Temporal lobe (tissue), 2 donors: ENCODE results near the gene KRTAP1-3. TPM values are rescaled to one million over a fixed set of nuclear protein-coding genes. Genes with fewer than 3 reads are reported as not detected.

ENCODE experiments used
- small RNA-seq: library from RNA; depleted of rRNA; stranded (forward); fragments of <200 nt; gene quantifications from one replicate; pipeline ENCODE3, GENCODE V24; 2014; ENCODE audit warnings: low replicate concordance
- total RNA-seq: library from RNA; depleted of rRNA; stranded (reverse); fragments of >200 nt; gene quantifications from one replicate; pipeline ENCODE4 v1.2.3, GENCODE V29; 2014

KRTAP1-3 gene
- total RNA-seq, 1 donor from 2014 or later, result not detected

Small RNAs within 50 kb of the gene (small RNA-seq; reads per million reads assigned to genes)
- not detected for gene KRTAP3-4P

Other genes starting within 250 kb of the KRTAP1-3 start
- gene KRT28, start 234.9 kb downstream of the KRTAP1-3 start, total RNA-seq, result 0.25 TPM
- gene KRT10, start 212.3 kb downstream of the KRTAP1-3 start, total RNA-seq, result 4.4 TPM
- gene KRT12, start 167.7 kb downstream of the KRTAP1-3 start, total RNA-seq, result not detected
- 0.25 TPM for gene KRT20, start 149.6 kb downstream of the KRTAP1-3 start, total RNA-seq
- gene KRT23, start 97.2 kb downstream of the KRTAP1-3 start, total RNA-seq, result 0.25 TPM
- not detected for gene KRT39, start 67.9 kb downstream of the KRTAP1-3 start, total RNA-seq
- not detected for gene KRT40, start 50.5 kb downstream of the KRTAP1-3 start, total RNA-seq
- not detected for gene KRTAP3-3, start 40.7 kb downstream of the KRTAP1-3 start, total RNA-seq
- not detected for gene KRTAP3-2, start 35.0 kb downstream of the KRTAP1-3 start, total RNA-seq
- not detected for gene KRTAP3-1, start 25.7 kb downstream of the KRTAP1-3 start, total RNA-seq
- gene KRTAP1-5, start 7.7 kb downstream of the KRTAP1-3 start, total RNA-seq, result not detected
- not detected for gene KRTAP1-4, start 4.7 kb downstream of the KRTAP1-3 start, total RNA-seq
- not detected for gene KRTAP1-1, start 6.6 kb upstream of the KRTAP1-3 start, total RNA-seq
- not detected for gene KRTAP2-1, start 12.4 kb upstream of the KRTAP1-3 start, total RNA-seq
- gene KRTAP2-2, start 20.4 kb upstream of the KRTAP1-3 start, total RNA-seq, result not detected
- not detected for gene KRTAP2-3, start 25.2 kb upstream of the KRTAP1-3 start, total RNA-seq
- not detected for gene KRTAP2-4, start 31.0 kb upstream of the KRTAP1-3 start, total RNA-seq
- not detected for gene KRTAP4-7, start 49.3 kb upstream of the KRTAP1-3 start, total RNA-seq
- not detected for gene KRTAP4-8, start 63.3 kb upstream of the KRTAP1-3 start, total RNA-seq
- not detected for gene KRTAP4-16, start 67.3 kb upstream of the KRTAP1-3 start, total RNA-seq
- gene KRTAP4-9, start 70.5 kb upstream of the KRTAP1-3 start, total RNA-seq, result not detected
- gene KRTAP4-11, start 83.5 kb upstream of the KRTAP1-3 start, total RNA-seq, result not detected
- gene KRTAP4-12, start 89.3 kb upstream of the KRTAP1-3 start, total RNA-seq, result not detected
- gene KRTAP4-6, start 105.7 kb upstream of the KRTAP1-3 start, total RNA-seq, result not detected
- not detected for gene KRTAP4-5, start 115.0 kb upstream of the KRTAP1-3 start, total RNA-seq
- not detected for gene KRTAP4-4, start 125.9 kb upstream of the KRTAP1-3 start, total RNA-seq
- gene KRTAP4-3, start 133.3 kb upstream of the KRTAP1-3 start, total RNA-seq, result not detected
- not detected for gene KRTAP4-2, start 143.3 kb upstream of the KRTAP1-3 start, total RNA-seq
- not detected for gene KRTAP4-1, start 150.0 kb upstream of the KRTAP1-3 start, total RNA-seq
- not detected for gene KRTAP9-1, start 155.0 kb upstream of the KRTAP1-3 start, total RNA-seq
- gene KRTAP9-2, start 191.8 kb upstream of the KRTAP1-3 start, total RNA-seq, result not detected
- not detected for gene KRTAP9-3, start 197.6 kb upstream of the KRTAP1-3 start, total RNA-seq
- gene KRTAP9-8, start 203.1 kb upstream of the KRTAP1-3 start, total RNA-seq, result not detected
- gene KRTAP9-4, start 214.8 kb upstream of the KRTAP1-3 start, total RNA-seq, result not detected
- not detected for gene KRTAP9-9, start 220.5 kb upstream of the KRTAP1-3 start, total RNA-seq
- not detected for gene KRTAP9-6, start 230.5 kb upstream of the KRTAP1-3 start, total RNA-seq
- not detected for gene KRTAP9-7, start 240.8 kb upstream of the KRTAP1-3 start, total RNA-seq